Vagina (tissue), 2 donors: ENCODE data around the gene TFE3.

Experiments
- POLR2A ChIP-seq, 2 donors: fragments of 450-650 bp; IDR thresholded peaks; one replicate each; pipeline ENCODE4 v1.6.1; 2017; ENCODE audit warnings: antibody characterized with exemption in 2 of 2, mild to moderate bottlenecking in 2 of 2, moderate library complexity in 2 of 2
- POLR2AphosphoS5 ChIP-seq, 2 donors: sonication (generic); formaldehyde crosslinking; IDR thresholded peaks; one replicate each; pipeline ENCODE4 v1.9.0; 2017; ENCODE audit warnings: antibody characterized with exemption in 2 of 2, mild to moderate bottlenecking in 2 of 2, low read depth in 1 of 2; ENCODE audit not compliant: insufficient read depth in 1 of 2
- TF ChIP-seq, protein P1 (sequence below), 3 experiments: fragments of 450-650 bp in 2 of 3; fragments of 200-600 bp in 1 of 3; sonication (generic) in 1 of 3; IDR thresholded peaks; one replicate each; pipeline ENCODE4 v1.5.1; 2017 to 2019; ENCODE audit warnings: antibody characterized with exemption in 3 of 3, mild to moderate bottlenecking in 2 of 3, moderate library complexity in 2 of 3

DNA sequence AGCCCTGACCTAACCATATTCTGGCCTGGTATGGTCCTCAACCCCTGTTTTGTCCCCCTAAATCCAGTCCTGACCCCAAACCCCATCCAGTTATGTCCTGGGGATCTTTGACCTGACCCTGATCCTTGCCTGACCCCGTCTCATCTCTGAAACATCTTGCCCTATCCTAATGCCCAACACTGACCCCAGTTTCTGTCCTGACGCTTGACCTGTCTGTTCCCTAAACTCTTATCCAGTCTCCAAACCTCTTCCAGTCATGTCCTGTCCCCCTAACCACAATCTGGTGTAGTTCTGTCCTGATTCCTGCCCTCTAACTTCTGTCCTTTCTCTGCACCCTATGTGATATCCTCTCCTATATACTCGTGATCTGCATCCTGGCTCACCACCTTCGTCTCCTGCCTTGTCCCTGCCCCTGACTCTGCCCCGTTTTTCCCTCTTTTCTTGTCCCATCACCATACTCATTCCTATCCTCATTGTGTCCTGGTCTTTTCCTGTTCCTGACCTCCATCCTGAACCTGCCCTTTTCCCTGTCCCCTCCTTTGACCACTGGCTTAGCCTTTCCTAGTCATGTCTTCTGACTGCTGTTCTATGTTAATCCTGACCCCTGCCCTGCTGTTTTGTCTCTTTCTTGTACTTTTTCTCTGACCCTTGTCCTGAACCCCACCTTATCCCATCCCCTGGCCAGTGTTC, 11.1 kb upstream of the TFE3 start:
- TF ChIP-seq, protein P1, sequence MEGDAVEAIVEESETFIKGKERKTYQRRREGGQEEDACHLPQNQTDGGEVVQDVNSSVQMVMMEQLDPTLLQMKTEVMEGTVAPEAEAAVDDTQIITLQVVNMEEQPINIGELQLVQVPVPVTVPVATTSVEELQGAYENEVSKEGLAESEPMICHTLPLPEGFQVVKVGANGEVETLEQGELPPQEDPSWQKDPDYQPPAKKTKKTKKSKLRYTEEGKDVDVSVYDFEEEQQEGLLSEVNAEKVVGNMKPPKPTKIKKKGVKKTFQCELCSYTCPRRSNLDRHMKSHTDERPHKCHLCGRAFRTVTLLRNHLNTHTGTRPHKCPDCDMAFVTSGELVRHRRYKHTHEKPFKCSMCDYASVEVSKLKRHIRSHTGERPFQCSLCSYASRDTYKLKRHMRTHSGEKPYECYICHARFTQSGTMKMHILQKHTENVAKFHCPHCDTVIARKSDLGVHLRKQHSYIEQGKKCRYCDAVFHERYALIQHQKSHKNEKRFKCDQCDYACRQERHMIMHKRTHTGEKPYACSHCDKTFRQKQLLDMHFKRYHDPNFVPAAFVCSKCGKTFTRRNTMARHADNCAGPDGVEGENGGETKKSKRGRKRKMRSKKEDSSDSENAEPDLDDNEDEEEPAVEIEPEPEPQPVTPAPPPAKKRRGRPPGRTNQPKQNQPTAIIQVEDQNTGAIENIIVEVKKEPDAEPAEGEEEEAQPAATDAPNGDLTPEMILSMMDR (IDR thresholded peaks at IDR 0.05), result no peak
- TF ChIP-seq POLR2AphosphoS5 (IDR thresholded peaks at IDR 0.05; ENCODE audit: insufficient read depth in 1 of 2, low read depth in 1 of 2) (no peak), POLR2A (IDR thresholded peaks at IDR 0.05) (no peak)
